Measurements from ENCODE around the gene CLMN. TPM values are rescaled to one million over a fixed set of nuclear protein-coding genes. Genes with fewer than 3 reads are reported as not detected.

Gene CLMN
- total and polyA plus RNA-seq, 2 donors (not counting 1 experiment from before 2014, with no cell fraction given): 9.6 to 51.5 TPM

DNA sequence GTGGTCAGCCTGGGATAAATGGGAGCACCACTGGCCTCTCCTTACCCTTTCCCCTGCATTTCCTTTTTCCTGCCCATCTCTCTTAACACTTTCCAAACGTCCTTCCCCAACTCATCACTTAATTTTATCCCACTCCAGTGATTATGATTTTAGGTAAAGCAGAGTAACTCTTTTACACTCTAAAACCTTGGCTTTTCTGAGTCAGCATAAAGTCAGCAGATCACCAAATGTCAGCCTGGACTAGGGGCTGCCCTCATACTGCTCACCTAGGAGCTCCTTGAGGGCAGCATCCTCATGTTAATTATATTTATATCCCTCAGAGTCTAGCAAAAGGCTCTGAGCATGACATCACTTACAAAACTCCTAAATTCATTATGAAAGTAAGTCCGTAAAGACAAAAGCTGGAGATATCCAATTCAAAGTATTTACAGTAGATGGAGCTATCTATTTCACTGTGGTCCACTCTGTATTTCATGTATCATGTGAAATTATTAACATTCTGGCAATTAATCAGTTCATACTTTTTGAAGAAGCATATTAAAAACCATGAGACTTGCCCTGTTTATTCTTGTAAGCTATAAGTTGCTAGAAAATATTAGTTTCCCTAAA is 145.4 kb downstream of the CLMN start:
- DNase-seq: no peak
- H3K9me3 ChIP-seq (ENCODE audit: control extremely low read depth in 1 of 3, control insufficient read depth in 2 of 3, insufficient read depth in 1 of 3, low read length in 2 of 3): no peaks in the 10 kb centered on the region
- H3K36me3 ChIP-seq (replicated peaks in 1 of 2; ENCODE audit: control extremely low read depth in 1 of 2, control insufficient read depth in 1 of 2, extremely low read depth in 1 of 2, insufficient read depth in 2 of 2, low read length in 1 of 2): no peaks in the 10 kb centered on the region
- CTCF ChIA-PET: interaction anchor here (0.6 to 1.1 kb wide), 2 partner anchors 51 to 187 kb away, joined by 4 to 5 read pairs; no protein-coding TSS in a partner anchor
- H3K27ac ChIP-seq (ENCODE audit: low read length in 2 of 2): no peak overlapping the region
- H3K4me1 Mint-ChIP-seq: no peaks in the 10 kb centered on the region
- H2AFZ ChIP-seq (ENCODE audit: insufficient read depth, low read depth, low read length, poor library complexity, severe bottlenecking): no peak overlapping the region
- no peak overlapping the region for H3K4me3 Mint-ChIP-seq
- no peak overlapping the region for H3K4me2 ChIP-seq (replicated peaks; ENCODE audit: low read depth, low read length, poor library complexity, severe bottlenecking)
- ATAC-seq (ENCODE audit: low read depth): no peak
- POLR2A ChIA-PET: no interaction called here
- no peak overlapping the region for H3K9ac ChIP-seq (ENCODE audit: low read length)
- H3K27ac Mint-ChIP-seq: no peak overlapping the region
- no CpG with 5 or more reads among the region's 2 CpGs for WGBS (ENCODE audit: insufficient coverage)
- no peaks in the 10 kb centered on the region for H3K4me1 ChIP-seq (ENCODE audit: control insufficient read depth in 2 of 2, insufficient read depth in 2 of 2, low read length in 2 of 2)
- H3K27me3 ChIP-seq (replicated peaks in 1 of 4; ENCODE audit: control extremely low read depth in 1 of 4, control insufficient read depth in 3 of 4, insufficient read depth in 4 of 4, low read length in 3 of 4): no peaks in the 10 kb centered on the region
- H3K79me2 ChIP-seq (ENCODE audit: control insufficient read depth, insufficient read depth, low read length): no peaks in the 10 kb centered on the region
- no peak overlapping the region for H3K4me3 ChIP-seq (ENCODE audit: control extremely low read depth in 1 of 5, extremely low read depth in 1 of 5, insufficient read depth in 1 of 5, low read depth in 2 of 5, low read length in 4 of 5)
- no peaks in the 10 kb centered on the region for H4K20me1 ChIP-seq (ENCODE audit: control insufficient read depth, insufficient read depth, low read length, poor library complexity, severe bottlenecking)
- intact Hi-C loops (cut with micrococcal nuclease): no loop called here
- no peaks in the 10 kb centered on the region for H3K9me3 Mint-ChIP-seq (ENCODE audit: insufficient read depth)
- no peaks in the 10 kb centered on the region for H3K27me3 Mint-ChIP-seq
- TF ChIP-seq, protein P1, sequence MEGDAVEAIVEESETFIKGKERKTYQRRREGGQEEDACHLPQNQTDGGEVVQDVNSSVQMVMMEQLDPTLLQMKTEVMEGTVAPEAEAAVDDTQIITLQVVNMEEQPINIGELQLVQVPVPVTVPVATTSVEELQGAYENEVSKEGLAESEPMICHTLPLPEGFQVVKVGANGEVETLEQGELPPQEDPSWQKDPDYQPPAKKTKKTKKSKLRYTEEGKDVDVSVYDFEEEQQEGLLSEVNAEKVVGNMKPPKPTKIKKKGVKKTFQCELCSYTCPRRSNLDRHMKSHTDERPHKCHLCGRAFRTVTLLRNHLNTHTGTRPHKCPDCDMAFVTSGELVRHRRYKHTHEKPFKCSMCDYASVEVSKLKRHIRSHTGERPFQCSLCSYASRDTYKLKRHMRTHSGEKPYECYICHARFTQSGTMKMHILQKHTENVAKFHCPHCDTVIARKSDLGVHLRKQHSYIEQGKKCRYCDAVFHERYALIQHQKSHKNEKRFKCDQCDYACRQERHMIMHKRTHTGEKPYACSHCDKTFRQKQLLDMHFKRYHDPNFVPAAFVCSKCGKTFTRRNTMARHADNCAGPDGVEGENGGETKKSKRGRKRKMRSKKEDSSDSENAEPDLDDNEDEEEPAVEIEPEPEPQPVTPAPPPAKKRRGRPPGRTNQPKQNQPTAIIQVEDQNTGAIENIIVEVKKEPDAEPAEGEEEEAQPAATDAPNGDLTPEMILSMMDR (IDR thresholded peaks at IDR 0.05): no peak
- TF ChIP-seq EZH2 (IDR thresholded peaks at IDR 0.05; ENCODE audit: borderline replicate concordance, insufficient read depth, low read depth, low read length, poor library complexity, severe bottlenecking): no peak

DNA sequence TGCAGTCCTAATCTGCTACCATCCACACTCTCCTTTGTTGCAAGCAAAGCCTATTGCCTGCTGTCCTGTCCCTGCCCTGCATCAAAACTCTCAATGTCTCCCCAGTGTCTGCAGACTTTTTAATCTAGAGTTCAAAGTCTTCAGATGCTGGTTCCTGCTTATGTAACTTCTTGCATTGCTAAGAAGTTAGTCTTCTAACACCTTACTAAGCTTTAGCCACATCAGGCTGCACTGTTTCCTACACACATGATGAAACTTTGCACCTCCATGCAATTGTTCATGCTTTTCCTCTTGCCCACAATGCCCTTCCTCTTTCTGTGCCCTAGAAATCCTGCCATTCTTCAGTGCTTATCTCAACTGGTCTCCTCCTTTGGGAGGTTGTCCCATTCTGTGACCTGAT is 146.2 kb downstream of the CLMN start:
- Histone ChIP-seq H3K27ac (ENCODE audit: low read length in 2 of 2) (no peak overlapping the region), H3K9ac (ENCODE audit: low read length) (no peak overlapping the region), H3K36me3 (replicated peaks in 1 of 2; ENCODE audit: control extremely low read depth in 1 of 2, control insufficient read depth in 1 of 2, extremely low read depth in 1 of 2, insufficient read depth in 2 of 2, low read length in 1 of 2) (no peaks in the 10 kb centered on the region), H3K27me3 (replicated peaks in 1 of 4; ENCODE audit: control extremely low read depth in 1 of 4, control insufficient read depth in 3 of 4, insufficient read depth in 4 of 4, low read length in 3 of 4) (no peaks in the 10 kb centered on the region), H3K4me1 (ENCODE audit: control insufficient read depth in 2 of 2, insufficient read depth in 2 of 2, low read length in 2 of 2) (no peaks in the 10 kb centered on the region), H4K20me1 (ENCODE audit: control insufficient read depth, insufficient read depth, low read length, poor library complexity, severe bottlenecking) (no peaks in the 10 kb centered on the region), H3K9me3 (ENCODE audit: control extremely low read depth in 1 of 3, control insufficient read depth in 2 of 3, insufficient read depth in 1 of 3, low read length in 2 of 3) (no peaks in the 10 kb centered on the region), H3K79me2 (ENCODE audit: control insufficient read depth, insufficient read depth, low read length) (no peaks in the 10 kb centered on the region), H3K4me2 (replicated peaks; ENCODE audit: low read depth, low read length, poor library complexity, severe bottlenecking) (no peak overlapping the region), H2AFZ (ENCODE audit: insufficient read depth, low read depth, low read length, poor library complexity, severe bottlenecking) (no peak overlapping the region), H3K4me3 (ENCODE audit: control extremely low read depth in 1 of 5, extremely low read depth in 1 of 5, insufficient read depth in 1 of 5, low read depth in 2 of 5, low read length in 4 of 5) (no peak overlapping the region)
- no peaks in the 10 kb centered on the region for H3K27me3 Mint-ChIP-seq
- no peak overlapping the region for H3K4me3 Mint-ChIP-seq
- ChIA-PET CTCF (no interaction called here), POLR2A (no interaction called here)
- no peaks in the 10 kb centered on the region for H3K9me3 Mint-ChIP-seq (ENCODE audit: insufficient read depth)
- H3K4me1 Mint-ChIP-seq: no peaks in the 10 kb centered on the region
- H3K27ac Mint-ChIP-seq: no peak overlapping the region
- no peak for ATAC-seq (ENCODE audit: low read depth)
- no peak for DNase-seq
- no peak for TF ChIP-seq EZH2 (IDR thresholded peaks at IDR 0.05; ENCODE audit: borderline replicate concordance, insufficient read depth, low read depth, low read length, poor library complexity, severe bottlenecking)
- TF ChIP-seq, protein P1 (IDR thresholded peaks at IDR 0.05): no peak
- intact Hi-C loops (cut with micrococcal nuclease): no loop called here
